Umbilical cord (tissue), 2 donors: ENCODE results near the gene SPN. TPM values are rescaled to one million over a fixed set of nuclear protein-coding genes. Genes with fewer than 3 reads are reported as not detected.
"Not testable (repeated sequence)": the region's sequence is repeated elsewhere in the genome, so short reads cannot be mapped to it uniquely, and the experiment has no call there.

Experiments used
- DNase-seq: peaks from one replicate; pipeline ENCODE4 v3.0.0-alpha.2; 2015; ENCODE audit warnings: low spot score
- total RNA-seq: library from RNA; depleted of rRNA; stranded (reverse); fragments of >200 nt; gene quantifications from one replicate; pipeline ENCODE4 v1.2.3, GENCODE V29; 2014; ENCODE audit warnings: low replicate concordance; ENCODE audit not compliant: insufficient read depth

SPN gene
- total RNA-seq, 1 donor from 2014 or later = 0.96 TPM

- DNase-seq = no peak
These were observed 14.1 kb downstream of the SPN start for GRCh38 chr16:29676989-29677785.

GRCh38 chr16:29678691-29679267, 15.7 kb downstream of the SPN start, which contains the start of gene QPRT:
Gene QPRT (plus strand): TSS chr16:29679180. CDS start chr16:29679198, 18 bp downstream.
- DNase-seq = peak; percentile 97

GRCh38 chr16:29680180-29680598, 17.1 kb downstream of the SPN start:
- DNase-seq = no peak

GRCh38 chr16:29683543-29684090, 20.6 kb downstream of the SPN start:
- no peak for DNase-seq

GRCh38 chr16:29684679-29685078, 21.6 kb downstream of the SPN start:
- no peak for DNase-seq

- DNase-seq = no peak
These were observed 23.8 kb downstream of the SPN start for GRCh38 chr16:29686740-29687332.

GRCh38 chr16:29687755-29688154, 24.7 kb downstream of the SPN start:
- no peak for DNase-seq

- no peak for DNase-seq
These were observed 25.1 kb downstream of the SPN start for GRCh38 chr16:29688172-29688571.

- DNase-seq = not testable (repeated sequence)
These were observed 26.7 kb downstream of the SPN start for GRCh38 chr16:29689490-29690351.

GRCh38 chr16:29692606-29693005, 29.6 kb downstream of the SPN start:
- not testable (repeated sequence) for DNase-seq

- DNase-seq = no peak
These were observed 31.5 kb downstream of the SPN start for GRCh38 chr16:29694384-29695195.

GRCh38 chr16:29695675-29696074, 32.6 kb downstream of the SPN start:
- DNase-seq = not testable (repeated sequence)

- no peak for DNase-seq
These were observed 33.9 kb downstream of the SPN start for GRCh38 chr16:29696881-29697331.

GRCh38 chr16:29697391-29697790, 34.3 kb downstream of the SPN start:
- DNase-seq = no peak

- DNase-seq = no peak
These were observed 35.0 kb downstream of the SPN start for GRCh38 chr16:29698042-29698441.

- DNase-seq = no peak
These were observed 35.7 kb downstream of the SPN start for GRCh38 chr16:29698484-29699323.

GRCh38 chr16:29699324-29700219, 36.5 kb downstream of the SPN start:
- no peak for DNase-seq

- DNase-seq = peak; percentile 78
These were observed 37.4 kb downstream of the SPN start for GRCh38 chr16:29700253-29700987.
